Neuron (in vitro differentiated cells): ENCODE data around the gene ETHE1.
"Not testable (repeated sequence)": the region's sequence is repeated elsewhere in the genome, so short reads cannot be mapped to it uniquely, and the experiment has no call there.

Source experiments
- H2AFZ ChIP-seq: one replicate; pipeline ENCODE4 v1.6.1; 2013; ENCODE audit warnings: low read depth, mild to moderate bottlenecking, inconsistent platforms, low read length, moderate library complexity
- H3K27me3 ChIP-seq: one replicate; pipeline ENCODE4 v1.6.1; 2013; ENCODE audit warnings: low read length; ENCODE audit not compliant: insufficient read depth
- H3K36me3 ChIP-seq: one replicate; pipeline ENCODE4 v1.6.1; 2013; ENCODE audit warnings: low read length; ENCODE audit not compliant: insufficient read depth
- H3K4me1 ChIP-seq: one replicate; pipeline ENCODE4 v1.6.1; 2013; ENCODE audit warnings: low read length; ENCODE audit not compliant: insufficient read depth
- H3K4me3 ChIP-seq: 2 replicates; pipeline ENCODE4 v1.5.1; 2013; ENCODE audit warnings: mild to moderate bottlenecking, low read length, moderate library complexity
- H3K9me3 ChIP-seq: one replicate; pipeline ENCODE4 v1.6.1; 2013; ENCODE audit warnings: low read length

Gene ETHE1

DNA sequence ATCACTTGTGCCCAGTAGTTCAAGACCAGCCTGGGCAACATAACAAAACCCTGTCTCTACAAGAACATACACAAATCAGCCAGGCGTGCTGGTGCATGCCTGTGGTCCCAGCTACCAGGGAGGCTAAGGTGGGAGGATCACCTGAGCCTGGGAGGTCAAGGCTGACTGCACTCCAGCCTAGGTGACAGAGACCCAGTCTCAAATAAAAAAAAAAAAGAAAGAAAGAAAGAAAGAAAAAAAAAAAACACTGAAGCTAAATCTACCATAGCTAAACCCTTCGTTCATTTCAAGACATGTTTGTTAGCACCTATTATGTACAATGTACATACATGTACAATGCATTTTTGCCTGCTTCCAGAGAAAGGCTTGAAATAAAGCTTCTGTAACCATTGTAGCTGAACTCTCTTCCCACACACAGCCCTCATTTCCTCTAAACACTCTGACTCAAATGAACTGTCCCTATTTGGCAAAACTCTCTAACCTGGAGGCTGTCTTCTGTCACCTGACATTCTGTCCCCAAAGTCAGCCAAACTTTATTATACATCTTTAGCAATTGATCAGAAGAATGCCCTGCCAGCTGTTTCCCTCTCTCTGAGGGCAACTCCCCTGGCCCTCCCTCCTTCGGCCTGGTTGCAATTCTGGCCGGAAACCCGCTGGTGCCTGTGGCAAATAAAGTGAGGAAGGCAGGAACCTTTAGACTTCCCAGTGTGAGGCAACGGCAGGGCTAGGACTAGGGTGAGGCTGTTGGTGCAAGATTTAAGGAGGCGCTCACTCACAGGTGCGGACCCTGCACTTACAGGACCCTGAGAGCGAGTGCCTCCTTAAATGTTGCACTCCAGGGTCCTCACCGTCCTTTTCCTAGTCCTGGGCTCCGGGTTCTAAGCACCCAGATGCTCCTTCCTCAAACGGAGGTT lies 1.8 kb downstream of the ETHE1 start:
- no peak overlapping the region for H2AFZ ChIP-seq

DNA sequence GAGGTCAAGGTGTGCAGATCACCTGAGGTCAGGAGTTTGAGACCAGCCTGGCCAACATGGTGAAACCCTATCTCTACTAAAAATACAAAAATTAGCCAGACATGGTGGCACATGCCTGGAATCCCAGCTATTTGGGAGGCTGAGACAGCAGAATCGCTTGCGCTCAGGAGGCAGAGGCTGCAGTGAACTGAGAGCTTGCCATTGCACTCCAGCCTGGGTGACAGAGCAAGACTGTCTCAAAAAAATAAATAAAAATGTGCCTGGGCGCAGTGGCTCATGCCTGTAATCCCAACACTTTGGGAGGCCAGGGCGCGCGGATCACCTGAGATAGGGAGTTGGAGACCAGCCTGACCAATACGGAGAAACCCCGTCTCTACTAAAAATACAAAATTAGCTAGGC lies 3.3 kb downstream of the ETHE1 start:
- H3K9me3 ChIP-seq, H2AFZ ChIP-seq, H3K27me3 ChIP-seq, H3K36me3 ChIP-seq, H3K4me3 ChIP-seq: not testable (repeated sequence)
- H3K4me1 ChIP-seq: peaks cover 15% of the 10 kb centered on the region

More for the DNA sequence above, 1.8 kb downstream of the ETHE1 start:
- Histone ChIP-seq H3K36me3 (no peaks in the 10 kb centered on the region), H3K9me3 (no peaks in the 10 kb centered on the region), H3K4me1 (peaks cover 15% of the 10 kb centered on the region), H3K27me3 (no peaks in the 10 kb centered on the region), H3K4me3 (peak overlapping the region; percentile 77)

DNA sequence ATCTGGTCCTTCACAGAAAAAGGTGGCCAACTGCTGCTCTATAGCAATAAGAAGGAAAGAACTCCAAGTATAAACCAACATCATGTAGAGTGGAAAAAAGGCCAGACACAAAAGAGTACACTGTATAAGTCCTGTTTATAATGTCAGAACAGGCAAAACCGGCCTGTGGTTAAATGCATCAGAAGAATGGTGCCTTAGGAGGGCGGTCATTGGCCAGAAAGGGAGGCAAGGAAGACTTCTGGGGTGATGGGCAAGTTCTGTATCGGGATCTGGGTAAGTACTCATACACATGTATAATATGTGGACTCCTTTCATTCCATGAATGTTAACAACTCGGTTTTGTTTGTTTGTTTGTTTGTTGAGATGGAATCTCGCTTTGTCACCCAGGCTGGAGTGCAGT lies 4.1 kb downstream of the ETHE1 start:
- H3K4me1 ChIP-seq: peaks cover 15% of the 10 kb centered on the region
- no peaks in the 10 kb centered on the region for H3K9me3 ChIP-seq
- H2AFZ ChIP-seq: no peak overlapping the region
- no peaks in the 10 kb centered on the region for H3K27me3 ChIP-seq
- H3K36me3 ChIP-seq: no peaks in the 10 kb centered on the region
- H3K4me3 ChIP-seq: no peak overlapping the region

DNA sequence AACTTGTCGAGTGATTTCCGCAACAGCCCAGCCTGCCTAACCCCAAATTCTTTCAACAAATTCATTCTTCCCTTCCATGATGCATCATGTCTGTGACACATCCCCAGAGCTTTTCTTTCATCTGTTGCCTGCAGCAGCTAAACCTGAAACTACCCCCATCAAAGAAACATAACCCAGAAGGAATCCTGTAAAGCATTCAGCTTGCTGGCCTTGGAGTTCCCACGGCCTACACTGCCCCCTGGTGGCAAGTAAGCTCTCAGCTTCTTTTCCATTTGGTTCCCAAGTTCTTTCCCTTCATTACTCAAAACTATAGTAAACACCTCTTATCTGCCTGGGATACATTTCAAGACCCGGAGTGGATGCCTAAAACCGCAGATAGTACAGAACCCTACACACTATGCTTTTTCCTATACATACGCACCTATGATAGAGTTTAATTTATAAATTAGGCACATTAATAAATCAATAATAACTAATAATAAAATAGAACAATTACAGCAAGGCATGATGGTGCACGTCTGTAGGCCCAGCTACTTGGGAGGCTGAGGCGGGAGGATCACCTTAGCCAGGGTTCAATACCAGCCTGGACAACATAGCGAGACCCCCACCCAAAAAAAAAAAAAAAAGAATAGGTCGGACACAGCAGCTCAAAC lies 7.4 kb downstream of the ETHE1 start:
- Histone ChIP-seq H3K27me3 (no peaks in the 10 kb centered on the region), H2AFZ (no peak overlapping the region), H3K4me3 (no peak overlapping the region), H3K4me1 (no peaks in the 10 kb centered on the region), H3K9me3 (no peaks in the 10 kb centered on the region), H3K36me3 (no peaks in the 10 kb centered on the region)

DNA sequence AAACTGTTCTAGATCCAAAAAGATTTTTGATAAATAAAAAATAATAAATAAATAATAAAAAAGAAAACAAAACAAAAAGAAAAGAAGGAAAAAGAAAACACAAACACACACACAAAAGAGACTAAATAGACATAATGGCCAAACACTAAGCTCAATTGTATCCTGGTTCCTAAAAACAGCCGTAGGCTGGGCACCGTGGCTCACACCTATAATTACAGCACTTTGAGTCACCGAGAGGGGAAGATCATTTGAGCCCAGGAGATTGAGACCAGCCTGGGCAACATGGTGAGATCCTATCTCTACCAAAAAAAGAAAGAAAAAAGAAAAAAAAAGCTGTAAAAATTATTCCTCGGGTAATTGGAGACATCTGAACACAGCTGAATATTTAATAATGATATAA lies 8.9 kb downstream of the ETHE1 start:
- H3K27me3 ChIP-seq: no peaks in the 10 kb centered on the region
- no peak overlapping the region for H2AFZ ChIP-seq
- H3K9me3 ChIP-seq: peaks cover 2% of the 10 kb centered on the region
- H3K4me3 ChIP-seq: no peak overlapping the region
- no peaks in the 10 kb centered on the region for H3K4me1 ChIP-seq
- no peaks in the 10 kb centered on the region for H3K36me3 ChIP-seq

DNA sequence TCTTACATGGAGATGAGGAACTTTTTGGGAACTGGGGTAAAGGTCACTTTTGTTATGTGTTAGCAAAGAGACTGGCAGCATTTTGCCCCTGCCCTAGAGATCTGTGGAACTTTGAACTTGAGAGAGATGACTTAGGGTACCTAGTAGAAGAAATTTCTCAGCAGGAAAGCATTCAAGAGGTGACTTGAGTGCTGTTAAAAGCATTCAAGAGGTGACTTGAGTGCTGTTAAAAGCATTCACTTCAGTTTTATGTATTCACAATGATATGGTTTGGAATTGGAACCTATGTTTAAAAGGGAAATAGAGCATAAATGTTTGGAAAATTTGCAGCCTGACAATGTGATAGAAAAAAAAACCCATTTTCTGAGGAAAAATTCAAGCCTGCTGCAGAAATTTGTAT lies 14.6 kb downstream of the ETHE1 start:
- not testable (repeated sequence) for H3K27me3 ChIP-seq, H3K4me1 ChIP-seq, H3K9me3 ChIP-seq, H3K4me3 ChIP-seq, H2AFZ ChIP-seq
- peaks cover 15% of the 10 kb centered on the region for H3K36me3 ChIP-seq

DNA sequence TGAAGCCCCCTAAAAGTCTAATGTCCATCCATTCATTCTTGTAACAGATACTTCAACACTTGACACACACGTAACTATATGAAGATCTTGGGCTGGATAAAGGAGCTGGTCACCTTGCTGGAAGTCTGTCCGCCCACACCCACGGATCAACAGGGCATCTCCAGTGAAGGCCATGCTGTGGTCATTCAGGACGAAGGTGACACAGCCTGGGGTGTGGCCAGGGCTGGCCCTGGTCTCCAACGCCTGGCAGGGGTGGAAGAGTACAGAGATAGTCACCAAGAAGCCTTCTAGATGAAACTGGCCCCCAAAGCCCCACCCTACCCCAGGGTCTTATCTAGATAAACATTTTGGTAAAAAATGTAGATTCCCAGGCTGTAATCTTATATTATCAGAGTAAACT lies 15.7 kb downstream of the ETHE1 start:
- Histone ChIP-seq H2AFZ (no peak overlapping the region), H3K4me3 (no peak overlapping the region), H3K27me3 (no peaks in the 10 kb centered on the region), H3K9me3 (peaks cover 8% of the 10 kb centered on the region), H3K36me3 (peaks cover 15% of the 10 kb centered on the region), H3K4me1 (no peaks in the 10 kb centered on the region)

DNA sequence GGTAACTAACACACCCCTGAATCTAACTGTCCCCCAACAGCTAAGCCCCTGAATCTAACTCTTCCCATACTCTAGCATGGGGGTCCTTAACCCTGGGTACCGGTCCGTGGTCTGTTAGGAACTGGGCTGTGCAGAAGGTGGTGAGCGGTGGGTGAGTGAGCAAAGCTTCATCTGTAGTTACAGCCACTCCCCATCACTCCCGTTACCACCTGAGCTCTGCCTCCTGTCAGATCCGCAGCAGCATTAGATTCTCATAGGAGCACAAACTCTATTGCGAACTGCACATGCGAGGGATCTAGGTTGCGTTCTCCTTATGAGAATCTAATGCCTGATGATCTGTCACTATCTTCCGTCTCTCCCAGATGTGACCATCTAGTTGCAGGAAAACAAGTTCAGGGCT lies 16.3 kb downstream of the ETHE1 start:
- H3K27me3 ChIP-seq: no peaks in the 10 kb centered on the region
- no peak overlapping the region for H3K4me3 ChIP-seq
- peaks cover 15% of the 10 kb centered on the region for H3K36me3 ChIP-seq
- peaks cover 8% of the 10 kb centered on the region for H3K9me3 ChIP-seq
- no peaks in the 10 kb centered on the region for H3K4me1 ChIP-seq
- no peak overlapping the region for H2AFZ ChIP-seq

DNA sequence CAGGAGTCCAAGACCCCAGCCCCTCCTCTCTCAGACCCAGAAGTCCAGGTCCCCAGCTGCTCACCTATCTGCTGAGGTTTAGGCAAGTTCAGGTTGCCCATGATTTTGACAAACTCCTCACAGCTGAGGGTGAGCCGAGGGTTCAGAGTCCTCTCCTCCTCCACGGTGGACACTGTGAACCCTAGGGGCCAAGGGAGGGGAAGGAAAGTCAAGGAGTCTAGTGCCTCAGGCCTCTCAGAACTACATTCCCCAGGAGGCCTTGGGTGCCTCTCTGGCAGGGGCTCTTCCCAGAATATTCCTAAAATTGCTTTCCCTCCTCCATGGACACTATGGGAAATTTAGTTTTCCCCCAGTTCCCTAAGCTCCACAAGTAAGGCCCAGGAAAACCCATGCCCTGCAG lies 19.1 kb downstream of the ETHE1 start:
- Histone ChIP-seq H3K4me1 (peaks cover 12% of the 10 kb centered on the region), H2AFZ (no peak overlapping the region), H3K27me3 (no peaks in the 10 kb centered on the region), H3K36me3 (peaks cover 15% of the 10 kb centered on the region), H3K9me3 (peaks cover 4% of the 10 kb centered on the region), H3K4me3 (no peak overlapping the region)

DNA sequence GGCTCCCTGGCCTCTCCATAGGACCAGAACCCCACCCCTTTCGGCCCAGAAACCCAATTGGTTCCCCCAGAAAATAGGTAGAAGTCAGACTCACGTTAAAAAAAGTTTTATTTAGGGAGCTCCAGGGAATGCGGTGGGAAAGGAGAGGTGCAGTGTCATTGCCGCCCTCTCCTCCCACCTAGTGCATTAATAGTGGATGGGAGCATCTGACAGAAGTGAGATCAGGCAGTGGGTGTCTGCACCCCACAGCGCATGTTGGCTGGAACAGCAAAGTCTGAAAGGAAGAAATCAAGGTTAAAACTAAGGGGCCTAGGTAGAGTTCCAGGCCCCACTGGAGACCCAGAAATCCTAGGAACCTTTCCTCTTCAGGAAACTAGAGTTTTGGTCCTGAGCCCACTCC lies 20.4 kb downstream of the ETHE1 start:
- Histone ChIP-seq H3K36me3 (peaks cover 15% of the 10 kb centered on the region), H3K4me3 (no peak overlapping the region)

DNA sequence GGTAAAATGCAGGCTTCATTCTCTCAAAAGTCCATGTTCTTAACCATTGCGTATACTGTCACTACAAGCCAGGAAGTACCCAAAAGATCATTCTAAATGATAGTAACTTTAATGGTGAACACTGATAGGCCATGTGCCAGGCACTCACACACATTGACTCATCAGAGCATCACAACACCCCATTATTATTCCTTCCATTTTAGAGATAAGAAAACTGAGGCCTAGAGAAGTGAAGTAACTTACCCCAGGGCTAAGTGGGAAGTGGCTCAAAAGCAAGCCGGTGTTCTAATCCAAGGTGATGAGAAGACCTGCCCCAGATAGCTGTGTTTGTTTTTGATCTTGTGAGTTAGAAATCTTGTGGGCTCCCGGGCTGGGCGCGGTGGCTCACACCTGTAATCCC lies 21.1 kb downstream of the ETHE1 start:
- H3K4me3 ChIP-seq: no peak overlapping the region
- H2AFZ ChIP-seq: no peak overlapping the region
- peaks cover 2% of the 10 kb centered on the region for H3K9me3 ChIP-seq
- no peaks in the 10 kb centered on the region for H3K27me3 ChIP-seq
- H3K36me3 ChIP-seq: peaks cover 10% of the 10 kb centered on the region
- H3K4me1 ChIP-seq: peaks cover 12% of the 10 kb centered on the region

More for the DNA sequence above, 20.4 kb downstream of the ETHE1 start:
- Histone ChIP-seq H3K9me3 (peaks cover 2% of the 10 kb centered on the region), H2AFZ (no peak overlapping the region), H3K4me1 (peaks cover 12% of the 10 kb centered on the region), H3K27me3 (no peaks in the 10 kb centered on the region)

DNA sequence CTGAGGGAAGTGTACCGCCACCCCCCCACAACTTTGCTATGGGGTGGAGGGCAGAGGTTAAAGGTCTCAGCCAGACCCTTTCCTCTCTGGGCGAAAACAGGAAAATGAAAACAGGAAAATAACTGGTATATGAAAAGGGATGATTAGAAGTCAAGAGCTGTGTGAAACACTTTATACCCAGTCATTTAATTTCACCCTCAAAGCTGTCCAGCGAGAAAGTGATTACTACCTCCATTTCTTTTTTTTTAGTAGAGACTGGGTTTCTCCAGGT lies 21.9 kb downstream of the ETHE1 start:
- peak overlapping the region; percentile 96 for H2AFZ ChIP-seq
- peaks cover 12% of the 10 kb centered on the region for H3K4me1 ChIP-seq
- no peaks in the 10 kb centered on the region for H3K27me3 ChIP-seq
- H3K9me3 ChIP-seq: no peaks in the 10 kb centered on the region
- no peak overlapping the region for H3K4me3 ChIP-seq
- peaks cover 9% of the 10 kb centered on the region for H3K36me3 ChIP-seq

DNA sequence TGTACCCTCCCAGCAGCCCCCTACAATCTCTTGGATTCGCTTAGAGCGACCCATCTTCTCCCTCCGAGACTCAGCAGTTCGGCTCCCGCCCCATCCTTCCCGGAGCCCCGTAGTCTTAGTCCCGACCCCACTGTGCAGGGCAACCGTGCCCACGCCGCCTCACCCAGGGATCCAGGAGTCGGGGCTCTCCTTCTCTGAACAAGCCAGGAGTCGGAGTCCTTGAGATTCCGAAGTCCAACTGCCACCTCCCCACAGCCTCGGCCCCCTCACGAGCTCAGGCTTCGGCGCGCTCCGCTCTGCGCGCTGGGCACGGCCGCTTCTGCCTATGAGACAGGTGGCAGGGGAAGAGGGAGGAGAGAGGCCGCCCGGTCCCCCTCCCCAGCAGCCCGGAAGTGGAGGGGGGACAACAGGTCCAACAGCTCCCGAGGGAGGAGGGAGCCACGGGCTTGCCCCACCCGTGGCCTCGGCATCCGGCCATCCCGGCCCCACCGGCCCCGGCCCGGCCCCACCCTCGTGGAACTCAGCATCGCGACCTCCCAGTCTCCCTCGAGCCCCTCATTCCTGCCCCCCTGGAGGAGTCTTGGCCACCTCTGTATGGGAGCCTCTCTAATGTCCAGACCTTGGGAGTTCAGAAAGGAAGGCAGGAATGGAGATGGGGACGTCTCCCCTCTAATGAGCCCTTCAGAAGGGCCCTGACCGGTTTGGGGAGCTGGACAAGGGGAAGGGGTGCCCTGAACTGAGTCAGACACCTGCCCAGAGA lies 22.4 kb downstream of the ETHE1 start, which contains the start of gene PHLDB3:
Gene PHLDB3 (minus strand): TSS at position 321 of the 760 bp plus-strand sequence. CDS start 628 bp downstream, outside the sequence.
- H3K27me3 ChIP-seq: no peaks in the 10 kb centered on the region
- peak within 1 kb of the TSS; percentile 71 for H3K4me3 ChIP-seq
- peak within 1 kb of the TSS; percentile 96 for H2AFZ ChIP-seq
- peaks cover 12% of the 10 kb centered on the region for H3K4me1 ChIP-seq
- peaks cover 5% of the 10 kb centered on the region for H3K36me3 ChIP-seq
- H3K9me3 ChIP-seq: no peaks in the 10 kb centered on the region
